HG02642 (cell line): ENCODE measurements around the gene GGT5.
"Not testable (repeated sequence)": the region's sequence is repeated elsewhere in the genome, so short reads cannot be mapped to it uniquely, and the experiment has no call there.

Source experiments
- ATAC-seq: cut with Tn5 transposase; IDR thresholded peaks from one replicate; pipeline ENCODE4 v1.9.1; 2021; ENCODE audit warnings: mild to moderate bottlenecking; ENCODE audit not compliant: unreplicated experiment, poor library complexity

Gene GGT5

GRCh38 chr22:24264329-24264896 is 19.5 kb upstream of the GGT5 start:
- not testable (repeated sequence) for ATAC-seq

GRCh38 chr22:24263479-24263878 is 18.6 kb upstream of the GGT5 start:
- ATAC-seq: not testable (repeated sequence)

GRCh38 chr22:24262185-24262749 is 17.4 kb upstream of the GGT5 start:
- ATAC-seq: not testable (repeated sequence)

GRCh38 chr22:24259459-24259858 is 14.6 kb upstream of the GGT5 start:
- ATAC-seq: not testable (repeated sequence)

- not testable (repeated sequence) for ATAC-seq
Measured at GRCh38 chr22:24256736-24257135, 11.9 kb upstream of the GGT5 start.

GRCh38 chr22:24256136-24256535 is 11.3 kb upstream of the GGT5 start:
- ATAC-seq: not testable (repeated sequence)

- not testable (repeated sequence) for ATAC-seq
Measured at GRCh38 chr22:24253126-24253525, 8.2 kb upstream of the GGT5 start.

- ATAC-seq: not testable (repeated sequence)
Measured at GRCh38 chr22:24251286-24251685, 6.4 kb upstream of the GGT5 start.

- ATAC-seq: not testable (repeated sequence)
Measured at GRCh38 chr22:24249413-24249812, 4.5 kb upstream of the GGT5 start.

GRCh38 chr22:24248611-24249010 is 3.7 kb upstream of the GGT5 start:
- not testable (repeated sequence) for ATAC-seq

- ATAC-seq: no peak
Measured at GRCh38 chr22:24247564-24248344, 2.9 kb upstream of the GGT5 start.

GRCh38 chr22:24247011-24247507 is 2.2 kb upstream of the GGT5 start:
- no peak for ATAC-seq

GRCh38 chr22:24245584-24246561 is 991 bp upstream of the GGT5 start:
- not testable (repeated sequence) for ATAC-seq

GRCh38 chr22:24244144-24244787 is 616 bp downstream of the GGT5 start:
- no peak for ATAC-seq

GRCh38 chr22:24243417-24243816 is 1.5 kb downstream of the GGT5 start:
- not testable (repeated sequence) for ATAC-seq

- ATAC-seq: not testable (repeated sequence)
Measured at GRCh38 chr22:24240985-24241692, 3.7 kb downstream of the GGT5 start.

GRCh38 chr22:24240381-24240780 is 4.5 kb downstream of the GGT5 start:
- no peak for ATAC-seq

- not testable (repeated sequence) for ATAC-seq
Measured at GRCh38 chr22:24238101-24238694, 6.7 kb downstream of the GGT5 start.

- ATAC-seq: no peak
Measured at GRCh38 chr22:24236656-24237055, 8.2 kb downstream of the GGT5 start.
